K562 (cell line): ENCODE data around the gene ERVFRD-1. TPM values are rescaled to one million over a fixed set of nuclear protein-coding genes. Genes with fewer than 3 reads are reported as not detected.

Experiments used
- BHLHE40 ChIP-seq: IDR thresholded peaks from 2 replicates; pipeline ENCODE4 v1.6.1; 2011; ENCODE audit warnings: low read length, improper control_type of control experiment
- DPF2 ChIP-seq: fragments of 450-650 bp; IDR thresholded peaks from 2 replicates; pipeline ENCODE4 v1.6.1; 2016
- EP300 ChIP-seq: IDR thresholded peaks from 2 replicates; pipeline ENCODE4 v1.6.1; 2012; ENCODE audit warnings: low read length, improper control_type of control experiment
- GABPB1 ChIP-seq: sonication (generic); formaldehyde crosslinking; IDR thresholded peaks from 2 replicates; pipeline ENCODE4 v1.8.0; 2022; ENCODE audit warnings: mild to moderate bottlenecking, missing genetic modification reagents
- NBN ChIP-seq: fragments of 450-650 bp; IDR thresholded peaks from 2 replicates; pipeline ENCODE4 v1.6.1; 2016; ENCODE audit warnings: low read depth, mild to moderate bottlenecking
- OTX1 ChIP-seq: fragments of 450-650 bp; formaldehyde crosslinking; IDR thresholded peaks from 2 replicates; pipeline ENCODE4 v1.4.0; 2022; ENCODE audit warnings: mild to moderate bottlenecking
- PHF21A ChIP-seq: fragments of 450-650 bp; IDR thresholded peaks from 2 replicates; pipeline ENCODE4 v1.6.1; 2017; ENCODE audit warnings: low read depth, borderline replicate concordance
- TEAD4 ChIP-seq, 2 experiments: sonication (generic) in 1 of 2; formaldehyde crosslinking in 1 of 2; IDR thresholded peaks; 2 replicates each; pipeline versions ENCODE4 v1.6.1 to v1.8.0; 2012 to 2022; ENCODE audit warnings: borderline replicate concordance in 1 of 2, inconsistent platforms in 1 of 2, low read length in 1 of 2, mild to moderate bottlenecking in 1 of 2, missing genetic modification reagents in 1 of 2
- U2AF2 ChIP-seq: fragments of 200-400 bp; formaldehyde crosslinking; optimal IDR thresholded peaks from 2 replicates; pipeline ENCODE3; 2017; ENCODE audit warnings: low read depth, mild to moderate bottlenecking, low read length
- ZBTB12 ChIP-seq: fragments of 250-450 bp; sonication (Bioruptor Pico); IDR thresholded peaks from 2 replicates; pipeline ENCODE4 v1.4.0; 2020
- ZNF407 ChIP-seq: fragments of 450-650 bp; IDR thresholded peaks from 2 replicates; pipeline ENCODE4 v1.6.1; 2016; ENCODE audit warnings: low read depth
- ZNF592 ChIP-seq: fragments of 450-650 bp; IDR thresholded peaks from 2 replicates; pipeline ENCODE4 v1.6.1; 2017; ENCODE audit warnings: antibody characterized with exemption, mild to moderate bottlenecking
- ZNF766 ChIP-seq: fragments of 200-800 bp; sonication (Bioruptor generic); conservative IDR thresholded peaks from 2 replicates; pipeline ENCODE4 v1.6.1; 2016; ENCODE audit warnings: missing genetic modification characterization, missing compliant biosample characterization
- polyA plus RNA-seq, 8 experiments: library from polyadenylated mRNA; depleted of rRNA in 4 of 8; stranded (reverse) in 5 of 8; unstranded in 3 of 8; fragments of >200 nt; fragmentation: Nextera tagmentation in 2 of 8; fragmentation: Illumina TruSeq in 1 of 8; extraction: Ambion mirVana in 2 of 8; extraction: Trizol in 1 of 8; gene quantifications; 2 replicates each; pipeline versions ENCODE4 v1.2.1 to v1.2.3, GENCODE V29; 2011 to 2014; ENCODE audit warnings: inconsistent platforms in 1 of 8, missing spikeins in 1 of 8
- total RNA-seq, 7 experiments: library from RNA; depleted of rRNA in 6 of 7; stranded (reverse); fragments of >200 nt in 6 of 7; fragmentation: Illumina TruSeq in 2 of 7; extraction: Trizol in 2 of 7; gene quantifications; 2 replicates each; pipeline versions ENCODE4 v1.2.1 to v1.2.3, GENCODE V29; 2011 to 2021; ENCODE audit warnings: low replicate concordance in 1 of 7

The ERVFRD-1 gene
- total and polyA plus RNA-seq, 9 of the 15 experiments (the other 6 are each of a cell fraction or from before 2014, with no cell fraction given): 0.05 to 0.14 (median 0.09) TPM; not detected in 2

GRCh38 chr6:11143394-11144371 lies 32.2 kb upstream of the ERVFRD-1 start (continued):
- no peak for TF ChIP-seq ZNF407
- TF ChIP-seq OTX1 (CRISPR knock-in tag): peak; percentile 78; the same call in 1 of the 2 replicates
- TF ChIP-seq U2AF2: no peak
- peak; percentile 99 for TF ChIP-seq DPF2
- peak; percentile 78 for TF ChIP-seq ZNF592
- TF ChIP-seq NBN: peak; percentile 90
- TF ChIP-seq PHF21A: no peak
- peak; percentile 68 for TF ChIP-seq ZBTB12 (CRISPR knock-in tag)
- TF ChIP-seq BHLHE40: peak; percentile 76
- peak; percentile 76 for TF ChIP-seq ZNF766
- TF ChIP-seq GABPB1 (CRISPR knock-in tag): 0 out of 2 replicates have a peak, but pooled peaks have one; percentile 38
- peak; percentile 77 for TF ChIP-seq EP300
- TF ChIP-seq TEAD4 (IDR thresholded peaks at IDR 0.05; ENCODE audit: low read length): peak; percentile 68
- no peak for TF ChIP-seq TEAD4 (CRISPR knock-in tag; IDR thresholded peaks at IDR 0.05; ENCODE audit: borderline replicate concordance)
